HG03439 (cell line): ENCODE data around the gene PPP4R2.

ENCODE experiments used
- ATAC-seq: cut with Tn5 transposase; IDR thresholded peaks from one replicate; pipeline ENCODE4 v1.9.1; 2021; ENCODE audit warnings: mild to moderate bottlenecking, moderate library complexity; ENCODE audit not compliant: unreplicated experiment

PPP4R2 gene, protein sequence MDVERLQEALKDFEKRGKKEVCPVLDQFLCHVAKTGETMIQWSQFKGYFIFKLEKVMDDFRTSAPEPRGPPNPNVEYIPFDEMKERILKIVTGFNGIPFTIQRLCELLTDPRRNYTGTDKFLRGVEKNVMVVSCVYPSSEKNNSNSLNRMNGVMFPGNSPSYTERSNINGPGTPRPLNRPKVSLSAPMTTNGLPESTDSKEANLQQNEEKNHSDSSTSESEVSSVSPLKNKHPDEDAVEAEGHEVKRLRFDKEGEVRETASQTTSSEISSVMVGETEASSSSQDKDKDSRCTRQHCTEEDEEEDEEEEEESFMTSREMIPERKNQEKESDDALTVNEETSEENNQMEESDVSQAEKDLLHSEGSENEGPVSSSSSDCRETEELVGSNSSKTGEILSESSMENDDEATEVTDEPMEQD

DNA sequence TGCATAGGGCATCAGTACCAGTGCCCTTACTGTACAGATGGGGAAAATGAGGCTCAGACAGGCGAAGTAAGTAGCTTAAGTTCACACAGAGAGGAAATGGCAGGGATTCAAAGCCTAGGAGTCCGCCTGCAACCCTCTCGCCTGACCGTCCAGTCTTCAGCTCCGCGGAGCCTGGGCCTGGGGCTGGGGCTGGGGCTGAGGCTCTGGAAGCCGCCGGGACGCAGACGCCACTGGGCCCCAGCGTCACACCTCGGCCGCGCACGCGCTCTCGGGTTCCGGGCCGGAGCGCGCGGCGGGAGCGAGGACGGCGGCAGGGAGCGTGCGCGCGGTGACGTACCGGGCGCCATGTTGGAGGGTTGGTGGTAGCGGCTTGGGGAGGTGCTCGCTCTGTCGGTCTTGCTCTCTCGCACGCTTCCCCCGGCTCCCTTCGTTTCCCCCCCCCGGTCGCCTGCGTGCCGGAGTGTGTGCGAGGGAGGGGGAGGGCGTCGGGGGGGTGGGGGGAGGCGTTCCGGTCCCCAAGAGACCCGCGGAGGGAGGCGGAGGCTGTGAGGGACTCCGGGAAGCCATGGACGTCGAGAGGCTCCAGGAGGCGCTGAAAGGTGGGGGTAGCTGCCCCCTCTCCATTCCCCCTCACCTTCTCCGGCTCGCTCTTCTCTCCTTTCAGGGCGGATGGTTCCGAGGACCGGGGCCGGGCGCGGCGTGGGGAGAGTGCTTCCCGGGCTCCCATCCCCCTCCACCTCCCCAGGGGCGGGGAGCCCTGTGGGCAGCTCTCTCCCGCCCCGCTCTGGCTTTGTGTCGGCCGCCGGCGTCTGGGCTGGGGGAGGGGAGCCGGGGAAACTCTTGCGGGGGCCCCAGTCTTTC is at the start of gene PPP4R2:
Gene PPP4R2 (plus strand): TSS at position 339 of the 861 bp plus-strand sequence. CDS start 227 bp downstream, at position 566.
- peak; percentile 90 for ATAC-seq

DNA sequence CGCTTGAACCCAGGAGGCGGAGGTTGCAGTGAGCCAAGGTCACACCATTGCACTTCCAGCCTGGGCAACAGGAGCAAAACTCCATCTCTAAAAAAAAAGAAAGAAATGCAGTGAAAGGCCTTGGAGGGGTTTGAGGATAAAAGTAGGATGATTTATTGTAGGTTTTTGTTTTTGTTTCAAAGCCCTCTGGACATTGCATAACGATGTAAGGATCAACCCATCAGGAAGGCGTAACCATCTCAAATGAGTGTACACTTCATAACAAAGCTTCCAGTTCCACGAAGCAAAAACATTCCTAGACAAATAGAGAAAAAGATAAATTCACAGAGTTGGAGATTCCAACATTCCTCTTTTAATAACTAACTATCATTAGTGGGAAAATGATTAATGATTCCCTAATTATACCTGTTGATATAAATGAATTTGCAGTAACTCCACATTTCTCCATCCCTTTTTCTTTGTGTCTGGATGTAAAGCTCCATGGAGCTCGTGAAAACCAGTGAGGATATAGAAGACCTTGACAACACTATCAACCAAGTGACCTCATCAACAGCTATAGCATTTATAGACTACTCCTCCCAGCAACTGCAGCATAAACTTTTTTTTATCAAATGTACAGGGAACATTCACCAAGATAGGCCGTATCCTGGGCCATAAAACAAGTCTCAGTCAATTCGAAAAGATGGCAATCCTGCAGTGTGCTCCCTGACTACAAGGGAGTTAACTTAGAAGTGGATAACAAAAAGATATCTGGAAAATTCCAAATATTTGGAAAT is 48.7 kb upstream of the PPP4R2 start:
- ATAC-seq = no peak

DNA sequence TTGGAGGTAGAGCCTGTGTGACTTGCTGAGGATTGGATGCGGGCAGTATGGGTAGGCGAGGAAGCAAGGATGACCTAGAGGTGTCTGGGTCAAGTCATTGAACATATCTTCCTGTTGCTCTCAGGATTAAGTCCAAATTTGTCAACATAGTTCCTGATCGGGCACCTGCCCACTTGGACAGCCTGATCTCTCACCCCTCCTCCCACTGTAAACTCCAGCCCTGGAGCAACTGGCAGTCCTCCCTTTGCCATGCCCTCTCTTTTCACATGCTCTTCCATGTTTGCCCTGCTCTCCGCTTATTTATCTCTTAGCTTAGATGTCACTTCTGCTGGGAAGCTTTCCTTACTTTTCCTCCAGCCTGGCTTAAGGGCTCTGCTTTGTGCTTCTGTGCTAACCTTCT is 47.6 kb upstream of the PPP4R2 start:
- no peak for ATAC-seq

DNA sequence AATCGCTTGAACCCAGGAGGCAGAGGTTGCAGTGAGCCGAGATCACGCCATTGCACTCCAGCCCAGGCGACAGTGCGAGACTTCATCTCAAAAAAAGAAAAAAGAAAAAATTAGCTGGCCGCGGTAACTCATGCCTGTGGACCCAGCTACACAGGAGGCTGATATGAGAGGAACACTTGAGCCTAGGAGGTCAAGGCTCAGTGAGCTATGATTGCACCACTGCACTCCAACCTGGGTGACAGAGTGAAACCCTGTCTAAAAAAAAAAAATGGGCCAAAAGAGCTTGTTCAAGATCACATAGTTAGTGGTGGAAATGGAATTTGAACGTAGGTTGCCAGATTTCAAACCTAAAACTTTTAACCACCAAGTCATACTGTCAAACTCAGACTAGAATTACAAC is 46.2 kb upstream of the PPP4R2 start:
- no peak for ATAC-seq

DNA sequence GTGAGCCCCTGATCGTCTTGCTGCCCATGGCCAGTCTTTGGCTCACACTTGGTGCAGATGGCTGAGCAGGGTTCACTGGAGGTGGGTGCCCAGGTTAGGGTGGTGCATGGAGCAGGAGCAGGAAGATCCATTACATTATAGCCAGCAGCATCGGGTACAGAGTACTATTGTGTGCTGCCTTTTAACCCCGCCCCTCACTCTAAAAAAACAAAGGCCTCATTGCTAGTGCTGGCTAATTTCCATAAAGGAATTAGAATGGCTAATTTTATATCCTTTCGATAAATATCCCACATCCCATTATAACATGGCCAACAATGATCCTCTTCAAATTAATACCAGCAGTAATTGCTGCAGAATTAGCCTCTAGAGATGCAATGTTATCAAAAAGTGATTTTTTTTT is 45.8 kb upstream of the PPP4R2 start:
- ATAC-seq = no peak

DNA sequence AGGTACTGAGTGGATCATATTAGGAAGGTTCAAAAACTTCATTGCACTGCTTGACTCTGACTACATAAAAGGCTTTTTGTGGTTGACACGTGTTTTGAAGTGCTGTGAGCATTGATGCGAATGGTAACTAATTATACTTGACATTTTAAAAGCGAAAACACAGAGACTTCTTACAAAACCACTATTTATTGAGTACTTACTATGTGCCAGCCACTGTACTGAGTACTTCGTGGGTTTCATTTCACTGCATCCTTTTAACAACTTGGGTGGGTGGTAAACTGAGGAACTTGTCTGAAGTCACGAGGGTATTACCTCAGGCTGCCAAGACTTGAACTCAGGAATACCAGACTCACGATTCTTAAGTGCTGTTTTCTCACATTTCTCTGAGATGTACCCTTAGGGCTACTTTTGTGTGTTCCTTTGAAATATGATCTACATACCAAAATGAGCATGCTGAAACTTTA is 45.3 kb upstream of the PPP4R2 start:
- ATAC-seq = no peak

DNA sequence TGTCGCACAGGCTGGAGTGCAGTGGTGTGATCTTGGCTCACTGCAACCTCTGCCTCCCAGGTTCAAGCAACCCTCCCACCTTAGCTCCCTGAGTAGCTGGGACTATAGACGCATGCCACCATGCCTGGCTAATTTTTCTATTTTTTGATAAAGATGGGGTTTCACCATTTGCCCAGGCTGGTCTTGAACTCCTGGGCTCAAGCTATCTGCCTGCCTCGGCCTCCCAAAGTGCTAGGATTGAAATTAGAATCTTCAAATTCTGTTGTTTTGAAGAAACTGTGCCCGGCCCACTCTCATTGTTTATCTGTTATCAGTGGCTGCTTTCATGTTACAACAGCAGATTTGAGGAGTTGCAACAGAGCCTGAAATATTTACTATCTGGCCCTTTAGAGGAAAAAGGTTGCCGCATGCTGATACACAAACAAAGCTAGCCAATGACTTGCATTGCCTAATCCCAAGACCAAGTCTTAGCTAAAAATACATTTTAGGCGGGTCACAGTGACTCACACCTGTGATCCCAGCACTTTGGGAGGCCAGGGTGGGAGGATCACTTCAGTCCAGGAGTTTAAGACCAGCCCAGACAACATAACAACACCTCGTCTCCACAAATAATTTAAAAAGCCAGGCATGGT is 43.2 kb upstream of the PPP4R2 start:
- ATAC-seq = no peak

DNA sequence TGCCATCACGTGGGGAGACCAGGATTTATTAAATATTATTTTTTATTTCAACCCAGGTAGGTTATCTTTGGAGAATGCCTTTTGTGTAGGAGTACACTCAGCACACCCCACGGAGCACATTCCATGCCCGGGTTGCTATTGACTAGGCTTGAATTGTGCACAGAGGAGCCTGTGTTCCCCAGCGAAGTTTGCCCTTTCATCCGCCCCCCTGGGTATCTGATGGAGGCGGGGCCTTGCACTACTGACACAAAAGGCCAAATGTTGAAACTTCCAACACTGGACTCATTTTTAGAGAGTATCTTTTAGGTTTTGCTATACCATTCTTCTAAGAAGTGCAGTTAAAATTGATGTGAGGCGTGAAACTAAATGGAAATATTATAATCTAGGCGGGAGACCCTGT is 39.3 kb upstream of the PPP4R2 start:
- no peak for ATAC-seq

DNA sequence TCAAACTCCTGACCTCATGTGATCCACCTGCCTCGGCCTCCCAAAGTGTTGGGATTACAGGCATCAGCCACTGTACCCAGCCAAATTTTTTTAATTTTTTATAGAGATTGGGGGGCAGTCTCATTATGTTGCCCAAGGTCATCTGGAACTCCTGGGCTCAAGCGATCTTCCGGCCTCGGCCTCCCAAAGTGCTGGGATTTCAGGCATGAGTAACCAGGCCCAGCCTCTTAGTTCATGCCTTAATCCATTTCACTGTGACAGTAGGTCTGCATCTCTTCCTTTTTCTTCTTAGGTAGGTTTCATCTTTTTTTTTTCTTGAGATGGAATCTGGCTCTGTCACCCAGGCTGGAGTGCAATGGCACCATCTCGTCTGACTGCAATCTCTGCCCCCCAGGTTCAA is 37.3 kb upstream of the PPP4R2 start:
- no peak for ATAC-seq

DNA sequence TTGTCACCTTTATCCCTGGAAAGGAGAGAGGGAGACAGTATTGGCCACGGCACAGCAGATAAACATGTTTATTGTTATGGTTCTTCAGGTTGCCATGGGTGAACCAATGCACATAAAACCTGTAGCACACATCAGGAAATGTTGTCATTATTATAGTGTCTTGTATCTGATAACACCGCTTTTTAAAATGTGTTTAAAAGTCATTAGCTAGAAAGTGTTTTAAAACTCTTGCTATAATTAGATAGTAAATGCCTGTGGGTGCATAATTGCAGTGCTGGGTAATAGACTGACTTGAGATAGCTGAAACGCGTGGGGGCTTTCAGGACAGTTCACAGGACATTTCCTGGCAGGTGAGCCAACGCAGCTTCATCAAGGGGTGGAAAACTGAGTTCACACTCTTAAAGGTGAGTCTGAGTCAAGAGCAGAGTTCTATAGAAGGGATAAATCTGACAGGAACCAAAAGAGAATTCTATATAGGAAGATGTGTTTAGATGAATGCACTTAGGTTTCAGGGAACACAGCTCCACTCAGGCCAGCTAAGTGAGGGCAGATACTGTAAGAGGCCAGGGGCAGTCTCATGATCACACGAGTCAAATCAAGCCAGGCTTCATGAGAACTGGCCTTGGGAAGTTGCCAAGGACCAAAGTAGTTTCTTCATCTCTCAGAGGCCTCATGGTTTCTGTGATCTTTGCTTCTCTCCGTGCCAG is 35.6 kb upstream of the PPP4R2 start:
- ATAC-seq = no peak

DNA sequence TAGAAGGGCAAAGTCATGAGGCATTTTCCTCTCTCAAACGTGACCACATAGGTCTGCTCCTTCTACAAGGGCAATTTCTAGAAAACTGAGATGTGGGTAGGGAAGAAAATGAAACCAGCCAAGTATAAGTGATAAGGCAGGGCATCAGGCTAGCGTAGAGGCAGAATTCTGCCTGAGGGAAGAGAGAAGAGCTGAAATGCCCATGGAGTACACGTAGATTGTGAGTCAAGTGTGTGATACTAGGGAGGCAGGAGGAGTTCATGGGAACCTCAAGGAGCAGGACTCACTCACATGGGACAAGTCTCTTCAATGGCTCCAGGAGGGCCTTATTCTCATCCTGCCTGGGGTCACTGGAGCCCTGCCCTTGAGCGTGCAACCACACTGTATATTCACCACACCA is 34.9 kb upstream of the PPP4R2 start:
- ATAC-seq = no peak

DNA sequence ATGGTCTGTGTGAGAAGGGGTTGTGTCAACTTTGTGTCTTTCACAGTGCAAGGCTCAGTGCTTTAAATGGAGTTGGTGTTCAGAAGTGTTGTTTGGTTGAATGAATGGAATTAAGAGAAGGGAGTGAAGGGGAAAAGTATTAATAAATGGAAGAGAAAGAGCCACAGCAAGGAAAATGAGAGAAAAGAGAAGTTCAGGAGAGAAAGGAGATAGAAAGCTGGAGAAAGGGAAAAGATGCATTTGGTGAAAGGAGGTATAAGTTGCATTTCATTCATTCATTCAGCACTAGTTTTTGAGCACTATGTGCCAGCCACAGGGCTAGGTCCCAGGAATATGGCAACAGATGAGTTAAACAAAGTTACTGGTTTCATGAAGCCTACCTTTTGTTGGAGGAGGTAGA is 34.3 kb upstream of the PPP4R2 start:
- ATAC-seq = no peak

DNA sequence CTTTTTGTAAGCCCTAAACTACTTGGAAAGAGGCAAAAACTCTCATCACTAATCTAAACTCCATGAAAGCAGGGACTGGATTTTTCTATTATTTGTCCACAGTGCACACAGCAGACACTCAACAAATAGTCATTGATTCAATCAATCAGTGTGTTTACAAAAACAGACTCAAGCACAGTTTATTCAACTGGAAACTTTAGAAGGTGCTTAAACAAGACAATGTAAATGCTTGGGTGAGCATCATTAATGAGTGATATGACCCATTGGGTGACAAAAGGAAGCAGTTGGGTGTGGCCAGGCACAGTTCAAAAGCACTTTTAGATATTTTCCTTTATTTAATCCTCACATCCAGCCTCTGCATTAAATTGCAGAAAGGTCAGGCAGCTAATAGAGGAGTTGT is 32.0 kb upstream of the PPP4R2 start:
- ATAC-seq = no peak

DNA sequence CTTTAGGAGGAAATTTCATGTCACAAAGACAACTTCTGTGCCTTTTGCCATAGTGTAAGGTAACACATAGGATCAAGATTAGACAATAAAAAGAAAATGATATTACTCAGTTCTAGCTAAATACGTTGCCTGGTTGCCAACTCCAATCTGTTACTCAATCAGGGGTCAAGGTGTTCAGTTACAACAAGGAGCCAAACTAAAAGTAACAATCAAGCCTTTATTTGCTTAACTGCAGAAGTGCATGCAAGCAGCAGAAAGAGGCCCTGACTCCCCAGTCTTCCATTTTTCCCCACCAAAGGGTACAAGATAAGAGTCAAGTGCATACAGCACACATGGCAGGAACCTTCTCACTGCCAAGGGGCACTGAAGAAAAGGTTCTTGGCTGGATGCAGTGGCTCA is 28.3 kb upstream of the PPP4R2 start:
- ATAC-seq = no peak

DNA sequence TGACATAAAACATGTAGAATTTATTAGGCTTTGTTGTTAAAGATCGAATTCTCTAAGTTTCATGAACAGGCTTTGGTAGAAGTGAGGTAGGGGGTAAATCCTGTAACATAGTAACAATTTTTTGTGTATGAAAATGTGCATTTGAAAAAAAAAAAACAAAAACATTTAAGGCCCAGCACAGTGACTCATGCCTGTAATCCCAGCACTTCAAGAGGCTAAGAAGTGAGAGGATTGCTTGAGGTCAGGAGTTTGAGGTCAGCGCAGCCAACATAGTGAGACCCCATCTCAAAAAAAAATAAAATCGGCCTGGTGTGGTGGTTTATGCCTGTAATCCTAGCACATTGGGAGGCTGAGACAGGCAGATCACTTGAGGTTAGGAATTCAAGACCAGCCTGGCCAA is 26.8 kb upstream of the PPP4R2 start:
- no peak for ATAC-seq

DNA sequence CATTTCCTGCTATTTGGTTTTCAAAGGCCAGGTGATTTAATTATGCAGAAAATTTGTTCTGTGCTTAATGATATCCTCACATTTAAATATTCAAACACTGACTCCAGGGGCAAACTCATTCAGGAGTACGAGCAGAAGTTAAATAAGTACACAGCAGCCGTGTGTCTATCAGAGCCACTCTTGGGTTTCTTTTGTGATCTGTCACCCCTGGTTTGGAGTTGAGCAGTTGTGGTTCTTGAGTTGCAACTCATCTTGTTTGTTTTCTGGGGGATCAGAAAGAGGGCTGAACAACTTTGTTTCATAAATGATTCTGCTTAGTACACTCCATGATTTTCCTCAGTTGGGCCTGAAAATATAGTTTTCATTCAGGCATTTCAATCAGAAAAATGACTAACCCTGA is 25.7 kb upstream of the PPP4R2 start:
- no peak for ATAC-seq

DNA sequence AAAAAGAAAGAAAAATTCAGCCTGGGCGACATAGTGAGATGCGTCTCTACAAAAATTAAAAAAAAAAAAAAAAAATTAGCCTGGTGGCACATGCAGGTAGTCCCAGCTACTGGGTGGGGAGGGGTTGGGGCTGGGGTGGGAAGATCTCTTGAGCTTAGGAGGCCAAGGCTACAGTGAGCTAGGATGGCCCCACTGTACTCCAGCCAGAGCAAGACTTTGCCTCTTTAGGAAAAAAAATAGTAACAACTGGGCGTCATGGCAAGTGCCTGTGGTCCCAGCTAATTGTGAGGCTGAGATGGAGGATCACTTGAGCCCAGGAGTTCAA is 23.9 kb upstream of the PPP4R2 start:
- no peak for ATAC-seq

DNA sequence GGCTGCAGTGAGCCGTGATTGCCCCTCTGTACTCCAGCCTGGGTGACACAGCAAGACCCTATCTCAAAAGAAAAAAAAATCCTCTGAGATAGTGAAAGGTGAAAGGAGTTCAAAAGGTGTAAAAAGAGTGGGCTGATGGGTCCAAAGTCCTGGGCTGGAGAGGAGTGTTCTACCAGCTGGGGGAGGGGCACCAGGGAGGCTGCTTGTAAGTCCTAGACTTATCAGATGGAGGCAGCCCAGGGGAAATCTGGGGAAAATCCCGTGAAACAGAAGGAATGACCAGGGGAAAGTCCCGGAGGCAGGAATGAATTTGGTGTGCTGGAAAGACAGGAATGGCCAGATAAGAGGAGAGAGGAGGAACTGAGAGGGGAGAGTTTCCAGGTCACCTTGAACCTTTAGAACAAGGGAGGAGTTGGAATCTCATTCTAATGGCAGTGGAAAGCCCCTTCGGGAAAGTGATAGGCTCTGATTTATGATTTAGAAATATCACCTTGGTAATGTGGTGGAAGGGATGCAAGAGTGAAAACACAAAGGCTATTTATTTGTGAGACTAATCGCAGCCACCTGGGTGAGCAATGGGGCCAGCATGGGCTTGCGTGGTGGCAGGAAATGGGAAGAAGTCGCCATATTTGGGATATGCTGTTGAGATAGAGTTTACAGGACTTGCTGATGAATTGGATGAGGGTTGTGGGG is 23.4 kb upstream of the PPP4R2 start:
- no peak for ATAC-seq

DNA sequence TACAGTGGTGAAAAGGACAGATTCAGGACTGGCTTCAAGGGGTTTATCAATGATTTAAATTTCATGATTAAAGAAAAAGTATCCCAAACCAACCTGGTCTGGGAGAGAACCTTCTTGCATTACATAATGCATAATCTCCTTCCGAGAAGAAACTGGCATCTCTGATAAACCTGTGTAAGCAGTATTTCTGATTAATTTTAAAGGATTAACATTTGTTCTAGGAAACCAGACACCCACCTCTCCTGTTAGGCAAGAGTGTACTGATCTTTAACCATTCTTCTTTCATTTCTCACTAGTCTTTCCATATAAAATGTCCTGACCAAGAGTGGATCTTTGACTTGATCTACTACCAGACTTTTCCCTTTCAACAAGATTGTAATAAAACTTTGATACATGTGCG is 22.8 kb upstream of the PPP4R2 start:
- no peak for ATAC-seq

DNA sequence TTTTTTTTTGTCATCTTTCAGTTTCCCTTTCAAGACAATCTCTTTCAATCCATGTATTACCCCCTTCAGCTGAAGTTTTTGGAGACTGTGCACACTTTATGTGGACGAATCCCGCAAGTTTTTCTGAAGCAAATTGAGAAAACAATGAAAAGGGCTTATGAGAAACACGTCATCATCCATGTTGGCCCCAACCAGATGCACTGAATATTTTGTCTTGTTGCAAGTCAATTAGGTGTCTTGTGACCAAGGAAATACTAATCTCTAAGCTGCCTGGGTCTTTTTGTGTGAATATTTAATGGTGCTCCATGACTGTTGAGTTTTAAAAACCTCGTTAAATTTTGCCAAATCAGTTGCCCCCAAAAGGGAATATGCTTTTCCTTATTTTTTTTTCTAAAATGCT is 21.7 kb upstream of the PPP4R2 start:
- no peak for ATAC-seq
